ENCODE results near the gene DLL3. TPM values are rescaled to one million over a fixed set of nuclear protein-coding genes. Genes with fewer than 3 reads are reported as not detected.

DLL3 gene
- total RNA-seq, 4 donors from 2014 or later, result not detected

DNA sequence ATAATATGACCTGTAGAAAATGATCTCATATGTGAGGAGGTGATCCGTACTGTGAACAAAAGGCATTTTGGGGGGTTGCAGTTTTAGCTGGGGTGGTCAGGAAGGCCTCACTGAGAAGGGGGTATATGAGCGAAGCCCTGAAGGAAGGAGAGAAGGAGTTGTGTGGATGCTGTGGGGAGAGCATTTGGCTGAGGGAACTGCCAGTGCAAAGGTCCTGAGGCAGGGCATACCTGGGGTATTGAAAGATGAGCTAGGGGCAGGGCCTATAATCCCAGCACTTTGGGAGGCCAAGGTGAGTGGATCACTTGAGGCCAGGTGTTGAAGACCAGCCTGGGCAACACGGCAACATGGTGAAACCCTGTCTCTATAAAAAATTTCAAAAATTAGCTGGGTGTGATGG is 18.7 kb downstream of the DLL3 start:
- no peak for ATAC-seq
- H3K27me3 ChIP-seq, result peaks cover 49% of the 10 kb centered on the region
- TF ChIP-seq POLR2A (IDR thresholded peaks at IDR 0.05) (no peak), EP300 (IDR thresholded peaks at IDR 0.05) (no peak), POLR2AphosphoS5 (IDR thresholded peaks at IDR 0.05) (no peak)
- TF ChIP-seq, protein P1, sequence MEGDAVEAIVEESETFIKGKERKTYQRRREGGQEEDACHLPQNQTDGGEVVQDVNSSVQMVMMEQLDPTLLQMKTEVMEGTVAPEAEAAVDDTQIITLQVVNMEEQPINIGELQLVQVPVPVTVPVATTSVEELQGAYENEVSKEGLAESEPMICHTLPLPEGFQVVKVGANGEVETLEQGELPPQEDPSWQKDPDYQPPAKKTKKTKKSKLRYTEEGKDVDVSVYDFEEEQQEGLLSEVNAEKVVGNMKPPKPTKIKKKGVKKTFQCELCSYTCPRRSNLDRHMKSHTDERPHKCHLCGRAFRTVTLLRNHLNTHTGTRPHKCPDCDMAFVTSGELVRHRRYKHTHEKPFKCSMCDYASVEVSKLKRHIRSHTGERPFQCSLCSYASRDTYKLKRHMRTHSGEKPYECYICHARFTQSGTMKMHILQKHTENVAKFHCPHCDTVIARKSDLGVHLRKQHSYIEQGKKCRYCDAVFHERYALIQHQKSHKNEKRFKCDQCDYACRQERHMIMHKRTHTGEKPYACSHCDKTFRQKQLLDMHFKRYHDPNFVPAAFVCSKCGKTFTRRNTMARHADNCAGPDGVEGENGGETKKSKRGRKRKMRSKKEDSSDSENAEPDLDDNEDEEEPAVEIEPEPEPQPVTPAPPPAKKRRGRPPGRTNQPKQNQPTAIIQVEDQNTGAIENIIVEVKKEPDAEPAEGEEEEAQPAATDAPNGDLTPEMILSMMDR (IDR thresholded peaks at IDR 0.05), result no peak
- no peak overlapping the region for H3K27ac ChIP-seq
- H3K36me3 ChIP-seq, result no peaks in the 10 kb centered on the region
- no peak overlapping the region for H3K4me3 ChIP-seq
- no peaks in the 10 kb centered on the region for H3K9me3 ChIP-seq
- peaks cover 0 to 21% (median 15%) of the 10 kb centered on the region in 3 donors for H3K4me1 ChIP-seq
- 83 to 100% methylated on average over 2 to 3 of the region's 3 CpGs for WGBS, 2 donors (ENCODE audit: low coverage in 1 of 2)

DNA sequence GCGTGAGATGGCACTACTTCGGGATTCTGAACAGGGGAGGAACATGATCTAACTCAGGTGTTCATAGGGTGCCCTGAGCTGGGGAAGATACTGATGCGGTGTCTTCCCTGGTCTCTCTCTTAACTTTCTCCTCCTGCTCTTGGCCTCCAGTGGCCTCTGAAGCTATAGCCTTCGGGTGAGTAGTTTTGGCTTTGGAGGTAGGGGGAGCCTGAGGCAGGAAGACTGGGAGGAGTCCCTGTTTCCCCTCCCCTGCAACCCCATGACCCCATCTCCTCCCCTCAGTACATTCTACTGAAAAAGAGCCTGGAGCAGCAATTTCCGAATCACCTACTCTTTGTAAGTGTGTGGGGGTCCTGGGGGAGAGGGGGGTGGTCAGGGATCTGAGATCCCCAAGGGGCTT is 19.7 kb downstream of the DLL3 start:
- H3K27me3 ChIP-seq, result peaks cover 38% of the 10 kb centered on the region
- WGBS, 2 donors (ENCODE audit: low coverage in 1 of 2), result 56 to 67% methylated on average over 3 to 4 of the region's 5 CpGs
- H3K27ac ChIP-seq, result no peak overlapping the region
- H3K4me1 ChIP-seq, result peaks cover 0 to 21% (median 15%) of the 10 kb centered on the region in 3 donors
- ATAC-seq, result no peak
- H3K36me3 ChIP-seq, result no peaks in the 10 kb centered on the region
- no peaks in the 10 kb centered on the region for H3K9me3 ChIP-seq
- H3K4me3 ChIP-seq, result no peak overlapping the region
- TF ChIP-seq, protein P1 (IDR thresholded peaks at IDR 0.05), result no peak
- TF ChIP-seq POLR2A (IDR thresholded peaks at IDR 0.05) (no peak), POLR2AphosphoS5 (IDR thresholded peaks at IDR 0.05) (no peak), EP300 (IDR thresholded peaks at IDR 0.05) (no peak)

DNA sequence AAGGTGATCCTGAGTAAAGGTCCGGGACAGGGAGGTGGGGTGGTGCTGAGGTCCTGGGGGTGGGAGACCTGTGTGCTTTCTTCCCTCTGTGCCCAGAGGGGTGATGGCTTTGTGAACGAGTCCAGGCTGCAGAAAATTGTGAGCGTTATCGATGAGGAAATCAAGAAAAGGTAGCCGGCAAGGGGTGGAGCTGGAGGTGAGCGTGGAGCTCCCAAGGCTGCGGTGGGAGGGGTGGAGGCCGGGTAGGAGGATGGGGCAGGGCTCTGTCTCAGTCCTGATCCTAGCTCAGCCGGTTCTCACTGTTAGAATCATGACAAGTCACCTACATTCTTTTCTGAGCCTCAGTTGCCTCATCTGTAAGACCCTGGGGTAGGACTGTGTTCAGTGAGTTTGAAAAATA is 20.2 kb downstream of the DLL3 start:
- WGBS, 2 donors (ENCODE audit: low coverage in 1 of 2), result 61 to 82% methylated on average over 3 to 8 of the region's 9 CpGs
- TF ChIP-seq POLR2A (IDR thresholded peaks at IDR 0.05) (no peak), EP300 (IDR thresholded peaks at IDR 0.05) (no peak), POLR2AphosphoS5 (IDR thresholded peaks at IDR 0.05) (no peak)
- TF ChIP-seq, protein P1 (IDR thresholded peaks at IDR 0.05), result no peak
- H3K4me1 ChIP-seq, result peaks cover 0 to 21% (median 15%) of the 10 kb centered on the region in 3 donors

GRCh38 chr19:39520541-39521484 is 22.1 kb downstream of the DLL3 start:
- Histone ChIP-seq H3K9me3 (no peaks in the 10 kb centered on the region), H3K4me3 (no peak overlapping the region), H3K27ac (no peak overlapping the region), H3K4me1 (peaks cover 0 to 5% (median 2%) of the 10 kb centered on the region in 3 donors), H3K36me3 (peaks cover 0 to 4% of the 10 kb centered on the region in 2 donors), H3K27me3 (peaks cover 15% of the 10 kb centered on the region)
- TF ChIP-seq EP300 (IDR thresholded peaks at IDR 0.05) (no peak), POLR2A (IDR thresholded peaks at IDR 0.05) (no peak), POLR2AphosphoS5 (IDR thresholded peaks at IDR 0.05) (no peak)
- TF ChIP-seq, protein P1 (IDR thresholded peaks at IDR 0.05), result no peak
- 73 to 83% methylated on average over 4 to 5 of the region's 8 CpGs for WGBS, 2 donors (ENCODE audit: low coverage in 1 of 2)
- no peak for ATAC-seq

More for the DNA sequence above, 20.2 kb downstream of the DLL3 start:
- no peak overlapping the region for H3K4me3 ChIP-seq
- no peak for ATAC-seq
- H3K27ac ChIP-seq, result no peak overlapping the region
- H3K27me3 ChIP-seq, result peaks cover 33% of the 10 kb centered on the region
- no peaks in the 10 kb centered on the region for H3K9me3 ChIP-seq
- H3K36me3 ChIP-seq, result no peaks in the 10 kb centered on the region
